K562 (cell line): Measurements from ENCODE around the gene CLK3. TPM values are rescaled to one million over a fixed set of nuclear protein-coding genes. Genes with fewer than 3 reads are reported as not detected.

Experiments used
- BHLHE40 ChIP-seq: IDR thresholded peaks from 2 replicates; pipeline ENCODE4 v1.6.1; 2011; ENCODE audit warnings: low read length, improper control_type of control experiment
- CBFA2T2 ChIP-seq: fragments of 450-650 bp; conservative IDR thresholded peaks from 2 replicates; pipeline ENCODE4 v1.6.1; 2017; ENCODE audit warnings: mild to moderate bottlenecking
- EGR1 ChIP-seq: fragments of 450-650 bp; conservative IDR thresholded peaks from 2 replicates; pipeline ENCODE4 v1.6.1; 2017; ENCODE audit warnings: mild to moderate bottlenecking
- GABPB1 ChIP-seq: sonication (generic); formaldehyde crosslinking; IDR thresholded peaks from 2 replicates; pipeline ENCODE4 v1.8.0; 2022; ENCODE audit warnings: mild to moderate bottlenecking, missing genetic modification reagents
- HIVEP1 ChIP-seq: fragments of 250-450 bp; sonication (Bioruptor Pico); IDR thresholded peaks from 2 replicates; pipeline ENCODE4 v1.4.0; 2020; ENCODE audit warnings: mild to moderate bottlenecking
- HNRNPK ChIP-seq: fragments of 200-400 bp; formaldehyde crosslinking; IDR thresholded peaks from one replicate; pipeline ENCODE4 v1.6.1; 2018; ENCODE audit warnings: mild to moderate bottlenecking, low read depth, low read length; ENCODE audit not compliant: poor library complexity, severe bottlenecking
- L3MBTL2 ChIP-seq: fragments of 450-650 bp; IDR thresholded peaks from 2 replicates; pipeline ENCODE4 v1.6.1; 2016; ENCODE audit warnings: mild to moderate bottlenecking, moderate library complexity
- MAFK ChIP-seq: IDR thresholded peaks from 2 replicates; pipeline ENCODE4 v1.6.1; 2011; ENCODE audit warnings: low read length, improper control_type of control experiment
- MEF2D ChIP-seq: conservative IDR thresholded peaks from 2 replicates; pipeline ENCODE4 v1.6.1; 2016; ENCODE audit warnings: low read depth, missing genetic modification characterization, missing compliant biosample characterization
- RFX5 ChIP-seq: IDR thresholded peaks from 2 replicates; pipeline ENCODE4 v1.6.1; 2011; ENCODE audit warnings: low read depth, mild to moderate bottlenecking, improper control_type of control experiment, low read length
- SRF ChIP-seq, 2 experiments: fragments of 250-450, 450-650 bp in 1 of 2; sonication (Bioruptor Pico) in 1 of 2; sonication (generic) in 1 of 2; formaldehyde crosslinking; IDR thresholded peaks; 2 replicates each; pipeline versions ENCODE4 v1.5.0 to v1.5.1; 2020 to 2022; ENCODE audit warnings: mild to moderate bottlenecking in 1 of 2, missing genetic modification reagents in 1 of 2
- XRCC3 ChIP-seq: fragments of 450-650 bp; IDR thresholded peaks from 2 replicates; pipeline ENCODE4 v1.6.1; 2017; ENCODE audit warnings: mild to moderate bottlenecking, moderate library complexity
- YY1 ChIP-seq, 3 experiments: IDR thresholded peaks; 2 replicates each; pipeline ENCODE4 v1.6.1; 2011; ENCODE audit warnings: low read length in 2 of 3, mild to moderate bottlenecking in 2 of 3, moderate library complexity in 2 of 3, borderline replicate concordance in 1 of 3, control low read depth in 1 of 3, low read depth in 1 of 3; ENCODE audit not compliant: insufficient read depth in 3 of 3, insufficient replicate concordance in 2 of 3, control insufficient read depth in 1 of 3, insufficient read length in 1 of 3; ENCODE audit errors: extremely low read depth in 1 of 3
- ZNF143 ChIP-seq: sonication (generic); formaldehyde crosslinking; IDR thresholded peaks from 2 replicates; pipeline ENCODE4 v1.9.0; 2022; ENCODE audit warnings: mild to moderate bottlenecking, missing genetic modification reagents
- ZNF589 ChIP-seq: fragments of 200-800 bp; sonication (Bioruptor generic); IDR thresholded peaks from 2 replicates; pipeline ENCODE4 v1.6.1; 2016; ENCODE audit warnings: low read depth, missing genetic modification characterization, missing compliant biosample characterization
- ZNF668 ChIP-seq: fragments of 250-450 bp; sonication (Bioruptor Pico); IDR thresholded peaks from 2 replicates; pipeline ENCODE4 v1.8.0; 2022; ENCODE audit warnings: mild to moderate bottlenecking, inconsistent platforms
- ZNF717 ChIP-seq: fragments of 250-450 bp; sonication (Bioruptor Pico); IDR thresholded peaks from 2 replicates; pipeline ENCODE4 v1.5.0; 2021
- ZNF830 ChIP-seq: fragments of 250-450 bp; sonication (Bioruptor Pico); IDR thresholded peaks from 2 replicates; pipeline ENCODE4 v1.5.0; 2021; ENCODE audit warnings: mild to moderate bottlenecking
- polyA plus RNA-seq, 8 experiments: library from polyadenylated mRNA; depleted of rRNA in 4 of 8; stranded (reverse) in 5 of 8; unstranded in 3 of 8; fragments of >200 nt; fragmentation: Nextera tagmentation in 2 of 8; fragmentation: Illumina TruSeq in 1 of 8; extraction: Ambion mirVana in 2 of 8; extraction: Trizol in 1 of 8; gene quantifications; 2 replicates each; pipeline versions ENCODE4 v1.2.1 to v1.2.3, GENCODE V29; 2011 to 2014; ENCODE audit warnings: inconsistent platforms in 1 of 8, missing spikeins in 1 of 8
- total RNA-seq, 7 experiments: library from RNA; depleted of rRNA in 6 of 7; stranded (reverse); fragments of >200 nt in 6 of 7; fragmentation: Illumina TruSeq in 2 of 7; extraction: Trizol in 2 of 7; gene quantifications; 2 replicates each; pipeline versions ENCODE4 v1.2.1 to v1.2.3, GENCODE V29; 2011 to 2021; ENCODE audit warnings: low replicate concordance in 1 of 7
- TF ChIP-seq, protein P1 (sequence below): fragments of 450-650 bp; formaldehyde crosslinking; conservative IDR thresholded peaks from 2 replicates; pipeline ENCODE4 v1.4.0; 2022; ENCODE audit warnings: mild to moderate bottlenecking, missing genetic modification characterization
- TF ChIP-seq, protein P2 (sequence below): sonication (generic); formaldehyde crosslinking; IDR thresholded peaks from 2 replicates; pipeline ENCODE4 v1.8.0; 2022; ENCODE audit warnings: mild to moderate bottlenecking, low read depth, missing genetic modification reagents
- TF ChIP-seq, protein P3 (sequence below), 2 experiments: fragments of 450-650 bp in 1 of 2; sonication (generic) in 1 of 2; formaldehyde crosslinking; conservative IDR thresholded peaks; 2 replicates each; pipeline versions ENCODE4 v1.4.0 to v1.8.1; 2020 to 2022; ENCODE audit warnings: mild to moderate bottlenecking in 1 of 2, missing genetic modification reagents in 1 of 2
- TF ChIP-seq, protein P4 (sequence below), 3 experiments: fragments of 200-800 bp in 1 of 3; sonication (Bioruptor generic) in 1 of 3; sonication (generic) in 1 of 3; formaldehyde crosslinking in 1 of 3; IDR thresholded peaks; 2 replicates each; pipeline versions ENCODE4 v1.6.1 to v1.8.0; 2016 to 2022; ENCODE audit warnings: mild to moderate bottlenecking in 2 of 3, missing compliant biosample characterization in 2 of 3, missing genetic modification characterization in 2 of 3, missing genetic modification reagents in 1 of 3
- TF ChIP-seq, protein P5 (sequence below): fragments of 450-650 bp; formaldehyde crosslinking; IDR thresholded peaks from 2 replicates; pipeline ENCODE4 v1.4.0; 2022; ENCODE audit warnings: missing genetic modification characterization

Gene CLK3
- total and polyA plus RNA-seq, 9 of the 15 experiments (the other 6 are each of a cell fraction or from before 2014, with no cell fraction given), result 1.2 to 95.2 (median 51.7) TPM

DNA sequence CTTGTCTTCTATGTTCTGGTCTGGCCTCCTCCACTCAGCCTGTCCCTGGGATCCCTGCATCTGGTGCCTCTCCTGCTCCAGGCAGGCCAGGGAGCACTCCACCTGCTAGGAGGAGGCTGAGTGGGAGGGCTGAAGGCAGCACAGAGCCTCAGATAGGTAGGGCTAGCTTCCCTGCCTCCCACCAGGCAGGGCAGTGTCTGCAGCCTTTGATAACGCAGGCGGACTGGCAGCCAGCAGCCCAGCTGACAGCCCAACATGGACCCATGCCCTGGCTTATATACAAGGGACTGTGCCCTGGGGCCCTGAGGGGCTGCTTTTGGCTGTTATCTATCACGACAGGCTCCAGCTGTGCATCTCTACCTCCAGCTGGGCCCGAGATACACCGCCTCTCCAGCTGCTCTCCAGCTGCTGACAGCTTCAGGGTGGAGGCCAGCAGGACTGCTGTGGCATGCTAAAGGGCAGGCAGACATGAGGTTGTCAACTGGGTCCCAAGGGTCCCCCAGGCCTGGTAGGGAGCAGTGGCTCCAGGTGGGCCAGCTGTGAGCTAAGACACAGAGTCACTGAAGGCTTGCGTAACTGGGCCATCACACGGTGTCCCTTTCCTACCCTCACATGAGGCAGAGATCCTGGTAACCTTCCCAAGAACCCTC lies 5.2 kb upstream of the CLK3 start (continued):
- TF ChIP-seq, protein P1, sequence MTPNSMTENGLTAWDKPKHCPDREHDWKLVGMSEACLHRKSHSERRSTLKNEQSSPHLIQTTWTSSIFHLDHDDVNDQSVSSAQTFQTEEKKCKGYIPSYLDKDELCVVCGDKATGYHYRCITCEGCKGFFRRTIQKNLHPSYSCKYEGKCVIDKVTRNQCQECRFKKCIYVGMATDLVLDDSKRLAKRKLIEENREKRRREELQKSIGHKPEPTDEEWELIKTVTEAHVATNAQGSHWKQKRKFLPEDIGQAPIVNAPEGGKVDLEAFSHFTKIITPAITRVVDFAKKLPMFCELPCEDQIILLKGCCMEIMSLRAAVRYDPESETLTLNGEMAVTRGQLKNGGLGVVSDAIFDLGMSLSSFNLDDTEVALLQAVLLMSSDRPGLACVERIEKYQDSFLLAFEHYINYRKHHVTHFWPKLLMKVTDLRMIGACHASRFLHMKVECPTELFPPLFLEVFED (CRISPR knock-in tag), result no peak
- TF ChIP-seq XRCC3 (no peak), EGR1 (peak; percentile 61), SRF (CRISPR knock-in tag; IDR thresholded peaks at IDR 0.05) (no peak), ZNF143 (no peak), ZNF717 (no peak), MAFK (no peak), BHLHE40 (peak; percentile 80), MEF2D (tag) (peak; percentile 51; the same call in 1 of the 2 replicates), ZNF830 (CRISPR knock-in tag) (no peak), L3MBTL2 (peak; percentile 28; the same call in 1 of the 2 replicates), YY1 (IDR thresholded peaks at IDR 0.05; ENCODE audit: borderline replicate concordance in 1 of 3, control insufficient read depth in 1 of 3, extremely low read depth in 1 of 3, insufficient read depth in 3 of 3, insufficient read length in 1 of 3, insufficient replicate concordance in 2 of 3, low read depth in 1 of 3, low read length in 2 of 3) (peak in 1 of 3 experiments; percentile 20), CBFA2T2 (peak; percentile 100), HNRNPK (no peak), HIVEP1 (CRISPR knock-in tag) (no peak), ZNF589 (peak; percentile 98), ZNF668 (CRISPR knock-in tag) (0 out of 2 replicates have a peak, but pooled peaks have one; percentile 71), RFX5 (no peak), GABPB1 (CRISPR knock-in tag) (peak; percentile 41)
- TF ChIP-seq, protein P2, sequence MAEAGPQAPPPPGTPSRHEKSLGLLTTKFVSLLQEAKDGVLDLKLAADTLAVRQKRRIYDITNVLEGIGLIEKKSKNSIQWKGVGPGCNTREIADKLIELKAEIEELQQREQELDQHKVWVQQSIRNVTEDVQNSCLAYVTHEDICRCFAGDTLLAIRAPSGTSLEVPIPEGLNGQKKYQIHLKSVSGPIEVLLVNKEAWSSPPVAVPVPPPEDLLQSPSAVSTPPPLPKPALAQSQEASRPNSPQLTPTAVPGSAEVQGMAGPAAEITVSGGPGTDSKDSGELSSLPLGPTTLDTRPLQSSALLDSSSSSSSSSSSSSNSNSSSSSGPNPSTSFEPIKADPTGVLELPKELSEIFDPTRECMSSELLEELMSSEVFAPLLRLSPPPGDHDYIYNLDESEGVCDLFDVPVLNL (CRISPR knock-in tag), result no peak
- TF ChIP-seq, protein P3, sequence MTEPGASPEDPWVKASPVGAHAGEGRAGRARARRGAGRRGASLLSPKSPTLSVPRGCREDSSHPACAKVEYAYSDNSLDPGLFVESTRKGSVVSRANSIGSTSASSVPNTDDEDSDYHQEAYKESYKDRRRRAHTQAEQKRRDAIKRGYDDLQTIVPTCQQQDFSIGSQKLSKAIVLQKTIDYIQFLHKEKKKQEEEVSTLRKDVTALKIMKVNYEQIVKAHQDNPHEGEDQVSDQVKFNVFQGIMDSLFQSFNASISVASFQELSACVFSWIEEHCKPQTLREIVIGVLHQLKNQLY (CRISPR knock-in tag; conservative IDR thresholded peaks at IDR 0.05), result no peak
- TF ChIP-seq, protein P4, sequence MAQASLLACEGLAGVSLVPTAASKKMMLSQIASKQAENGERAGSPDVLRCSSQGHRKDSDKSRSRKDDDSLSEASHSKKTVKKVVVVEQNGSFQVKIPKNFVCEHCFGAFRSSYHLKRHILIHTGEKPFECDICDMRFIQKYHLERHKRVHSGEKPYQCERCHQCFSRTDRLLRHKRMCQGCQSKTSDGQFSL (CRISPR knock-in tag; IDR thresholded peaks at IDR 0.05), result no peak
- TF ChIP-seq, protein P4 (tag; IDR thresholded peaks at IDR 0.05), result no peak
- TF ChIP-seq, protein P5, sequence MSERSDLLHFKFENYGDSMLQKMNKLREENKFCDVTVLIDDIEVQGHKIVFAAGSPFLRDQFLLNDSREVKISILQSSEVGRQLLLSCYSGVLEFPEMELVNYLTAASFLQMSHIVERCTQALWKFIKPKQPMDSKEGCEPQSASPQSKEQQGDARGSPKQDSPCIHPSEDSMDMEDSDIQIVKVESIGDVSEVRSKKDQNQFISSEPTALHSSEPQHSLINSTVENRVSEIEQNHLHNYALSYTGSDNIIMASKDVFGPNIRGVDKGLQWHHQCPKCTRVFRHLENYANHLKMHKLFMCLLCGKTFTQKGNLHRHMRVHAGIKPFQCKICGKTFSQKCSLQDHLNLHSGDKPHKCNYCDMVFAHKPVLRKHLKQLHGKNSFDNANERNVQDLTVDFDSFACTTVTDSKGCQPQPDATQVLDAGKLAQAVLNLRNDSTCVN (CRISPR knock-in tag), result no peak
